Measurements from ENCODE around the gene CEP97. TPM values are rescaled to one million over a fixed set of nuclear protein-coding genes. Genes with fewer than 3 reads are reported as not detected.

The CEP97 gene
- total RNA-seq, 2 experiments from 2014 or later: 17.0 to 20.3 TPM

DNA sequence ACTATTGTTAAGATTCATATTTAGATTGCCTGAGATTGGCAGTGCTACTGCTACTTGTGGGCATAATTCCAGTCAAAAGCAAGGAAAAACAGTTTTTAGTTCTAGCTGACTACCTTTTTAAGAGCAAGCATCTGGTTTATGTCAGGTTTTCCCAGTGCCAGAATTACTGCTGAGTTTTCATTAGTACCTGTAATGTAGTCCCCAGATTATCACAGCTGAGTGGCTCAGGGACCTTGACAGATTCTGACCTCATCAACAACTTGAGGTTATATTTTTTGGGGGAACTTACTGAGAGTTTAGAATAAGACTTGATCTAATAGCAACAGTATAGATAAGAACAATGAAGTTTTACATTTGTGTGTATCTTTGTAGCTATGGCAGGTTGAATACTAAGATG, 85.6 kb downstream of the CEP97 start:
- Mint-ChIP-seq H3K27ac (no peak overlapping the region), H3K27me3 (ENCODE audit: low read depth) (no peaks in the 10 kb centered on the region), H3K9me3 (no peaks in the 10 kb centered on the region), H3K36me3 (ENCODE audit: low read depth) (peaks cover 4% of the 10 kb centered on the region), H3K4me3 (no peak overlapping the region), H3K4me1 (ENCODE audit: low read depth) (peaks cover 47% of the 10 kb centered on the region)
- DNase-seq: no peak
- CTCF ChIA-PET: interaction anchor here (0.6 to 15.8 kb wide), 11 partner anchors 9 to 726 kb away, joined by 3 to 380 read pairs (median 5); no protein-coding TSS in a partner anchor
- intact Hi-C loops (cut with micrococcal nuclease): no loop called here

DNA sequence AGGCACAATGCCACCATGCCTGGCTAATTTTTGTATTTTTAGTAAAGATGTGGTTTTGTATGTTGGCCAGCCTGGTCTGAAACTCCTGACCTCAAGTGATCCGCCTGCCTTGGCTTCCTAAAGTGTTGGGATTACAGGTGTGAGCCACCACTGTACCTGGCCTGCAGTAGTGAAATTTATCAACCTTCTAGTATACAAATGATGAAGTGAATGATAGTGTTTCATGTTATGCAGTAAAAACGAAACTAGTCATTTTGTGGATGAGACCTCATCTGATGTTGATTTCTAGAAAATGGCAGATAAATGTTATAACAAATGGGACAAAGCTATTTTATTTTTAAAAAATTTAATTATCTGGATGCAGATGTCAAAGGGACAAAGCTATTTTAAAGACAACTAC, 87.5 kb downstream of the CEP97 start:
- peaks cover 56% of the 10 kb centered on the region for H3K4me1 Mint-ChIP-seq (ENCODE audit: low read depth)
- H3K27me3 Mint-ChIP-seq (ENCODE audit: low read depth): no peaks in the 10 kb centered on the region
- no peaks in the 10 kb centered on the region for H3K9me3 Mint-ChIP-seq
- no peak overlapping the region for H3K4me3 Mint-ChIP-seq
- H3K27ac Mint-ChIP-seq: no peak overlapping the region
- CTCF ChIA-PET: interaction anchor here (1.2 to 15.8 kb wide), 4 partner anchors 10 to 413 kb away, joined by 3 to 380 read pairs (median 12); no protein-coding TSS in a partner anchor
- H3K36me3 Mint-ChIP-seq (ENCODE audit: low read depth): peaks cover 3% of the 10 kb centered on the region
- intact Hi-C loops (cut with micrococcal nuclease): no loop called here
- DNase-seq: no peak

DNA sequence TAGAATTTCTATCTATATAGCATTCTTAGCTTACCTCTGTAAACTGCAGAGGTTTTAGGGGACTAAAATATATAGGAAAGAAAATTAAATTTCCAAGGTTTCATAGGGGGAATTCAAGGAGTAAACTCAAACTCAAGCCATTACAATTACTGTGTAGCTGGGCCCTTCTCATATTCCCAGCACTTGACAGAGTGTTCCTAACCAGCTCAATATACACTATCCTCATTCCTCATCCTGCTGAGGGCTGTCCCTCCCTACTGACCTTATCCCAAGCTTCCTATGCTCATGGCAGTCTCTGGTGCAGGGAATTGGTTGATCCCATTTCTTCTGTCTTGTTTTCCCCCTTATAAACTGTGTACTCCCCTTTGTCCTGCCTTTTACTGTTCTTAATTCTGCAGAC, 88.5 kb downstream of the CEP97 start:
- no peak for DNase-seq
- H3K27me3 Mint-ChIP-seq (ENCODE audit: low read depth): no peaks in the 10 kb centered on the region
- peaks cover 9% of the 10 kb centered on the region for H3K36me3 Mint-ChIP-seq (ENCODE audit: low read depth)
- H3K27ac Mint-ChIP-seq: no peak overlapping the region
- peaks cover 61% of the 10 kb centered on the region for H3K4me1 Mint-ChIP-seq (ENCODE audit: low read depth)
- CTCF ChIA-PET: interaction anchor here (0.6 to 15.8 kb wide), 12 partner anchors 8 to 412 kb away, joined by 3 to 380 read pairs (median 4); partner anchors contain the start of gene NFKBIZ
- H3K9me3 Mint-ChIP-seq: no peaks in the 10 kb centered on the region
- H3K4me3 Mint-ChIP-seq: no peak overlapping the region
- intact Hi-C loops (cut with micrococcal nuclease): loop anchor here (1.0 kb wide), 4 partner anchors 37 to 723 kb away; no protein-coding TSS in a partner anchor

DNA sequence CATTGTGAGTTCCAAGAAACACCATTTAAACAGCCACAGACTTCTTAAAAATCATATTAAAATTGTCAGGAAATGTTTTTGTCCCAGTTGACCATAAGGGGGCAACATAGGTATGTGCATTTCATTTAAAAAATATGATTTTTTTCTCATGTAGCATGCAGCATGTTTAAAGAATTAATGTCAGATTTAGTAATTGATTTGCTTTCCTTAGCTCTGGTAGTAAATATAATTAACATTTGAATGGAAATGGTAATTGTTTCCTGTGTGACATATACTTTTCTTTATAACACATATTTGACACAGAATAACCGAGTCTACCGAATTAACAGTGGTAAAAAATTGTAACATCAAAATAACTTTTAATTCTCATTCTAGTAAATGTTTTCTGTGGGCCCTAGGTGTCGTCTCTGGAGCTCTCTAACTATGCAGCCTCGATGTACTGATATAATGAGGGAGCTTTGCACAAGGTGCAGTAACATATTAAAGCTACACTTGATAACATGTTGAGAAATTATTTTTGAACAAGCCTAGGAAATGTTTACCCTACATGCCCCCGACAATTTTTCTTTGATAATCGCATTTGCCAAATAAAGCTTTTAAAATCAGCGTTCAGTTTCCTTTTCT, 89.5 kb downstream of the CEP97 start:
- Mint-ChIP-seq H3K9me3 (no peaks in the 10 kb centered on the region), H3K27ac (no peak overlapping the region), H3K4me3 (no peak overlapping the region), H3K36me3 (ENCODE audit: low read depth) (peaks cover 9% of the 10 kb centered on the region), H3K27me3 (ENCODE audit: low read depth) (no peaks in the 10 kb centered on the region), H3K4me1 (ENCODE audit: low read depth) (peaks cover 62% of the 10 kb centered on the region)
- no peak for DNase-seq
- intact Hi-C loops (cut with micrococcal nuclease): loop anchor here (1.0 to 2.0 kb wide), 5 partner anchors 15 to 722 kb away; no protein-coding TSS in a partner anchor
- CTCF ChIA-PET: interaction anchor here (0.7 to 15.8 kb wide), 24 partner anchors 8 to 411 kb away, joined by 3 to 380 read pairs (median 4); partner anchors contain the start of gene NFKBIZ

DNA sequence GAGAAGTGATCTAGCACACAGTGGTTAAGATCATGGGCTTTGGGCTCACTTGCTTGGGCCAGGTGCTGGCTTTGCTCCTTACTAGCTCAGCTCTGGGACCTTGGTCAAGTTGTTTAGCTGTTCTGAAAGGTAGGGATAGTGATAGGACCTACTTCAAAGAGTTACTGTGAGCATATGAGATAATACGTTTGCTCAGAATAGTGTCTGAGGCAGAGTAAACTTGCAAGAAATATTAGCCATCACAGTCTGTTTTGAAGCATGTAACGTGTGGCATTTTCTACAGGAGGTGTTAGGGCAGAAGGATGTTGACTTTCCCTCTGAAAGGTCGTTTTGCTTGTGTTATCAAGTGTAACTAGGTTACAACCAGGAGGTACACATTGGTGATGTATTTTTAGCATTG, 90.4 kb downstream of the CEP97 start:
- CTCF ChIA-PET: interaction anchor here (0.9 to 15.8 kb wide), 17 partner anchors 9 to 410 kb away, joined by 3 to 380 read pairs (median 5); partner anchors contain the start of gene NFKBIZ
- Mint-ChIP-seq H3K4me3 (no peak overlapping the region), H3K27ac (no peak overlapping the region), H3K4me1 (ENCODE audit: low read depth) (peaks cover 60% of the 10 kb centered on the region), H3K9me3 (no peaks in the 10 kb centered on the region), H3K36me3 (ENCODE audit: low read depth) (peaks cover 11% of the 10 kb centered on the region), H3K27me3 (ENCODE audit: low read depth) (no peaks in the 10 kb centered on the region)
- DNase-seq: no peak
- intact Hi-C loops (cut with micrococcal nuclease): loop anchor here (1.0 to 2.0 kb wide), 2 partner anchors 14 to 277 kb away; no protein-coding TSS in a partner anchor

DNA sequence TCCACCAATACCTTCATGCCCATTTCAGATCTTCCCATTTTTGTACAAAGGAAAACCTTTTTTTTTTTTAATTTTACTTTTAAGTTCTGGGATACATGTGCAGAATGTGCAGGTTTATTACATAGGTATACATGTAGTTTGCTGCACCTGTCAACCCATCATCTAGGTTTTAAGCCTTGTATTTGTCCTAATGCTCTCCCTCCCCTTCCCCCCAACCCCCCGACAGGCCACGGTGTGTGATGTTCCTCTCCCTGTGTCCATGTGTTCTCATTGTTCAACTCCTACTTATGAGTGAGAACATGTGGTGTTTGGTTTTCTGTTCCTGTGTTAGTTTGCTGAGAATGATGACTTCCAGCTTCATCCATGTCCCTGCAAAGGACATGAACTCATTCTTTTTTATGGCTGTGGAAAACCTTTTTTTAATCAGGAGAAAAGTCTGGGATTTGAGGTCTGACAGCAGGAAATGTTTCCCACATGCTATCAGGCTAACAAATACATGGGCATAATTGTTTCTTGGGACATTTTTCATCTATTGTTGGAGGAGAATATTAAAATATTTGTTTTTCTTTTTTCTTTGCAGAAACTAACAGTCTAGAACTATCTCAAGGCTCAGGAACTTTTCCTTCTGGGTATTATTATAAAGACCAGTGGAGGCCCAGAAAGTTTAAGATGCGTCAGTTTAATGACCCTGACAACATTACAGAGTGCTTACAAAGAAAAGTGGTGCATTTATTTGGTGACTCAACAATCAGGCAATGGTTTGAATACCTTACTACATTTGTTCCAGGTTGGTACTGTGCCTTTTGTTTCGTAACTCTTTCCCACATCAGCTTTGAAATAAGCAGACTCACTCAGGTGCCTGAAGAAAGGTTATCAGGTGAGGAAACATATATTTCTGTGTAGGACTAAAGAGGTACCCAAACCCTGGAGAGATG, 92.1 kb downstream of the CEP97 start:
- CTCF ChIA-PET: interaction anchor here (1.1 to 2.7 kb wide), 5 partner anchors 9 to 412 kb away, joined by 5 to 13 read pairs (median 8); no protein-coding TSS in a partner anchor
- no peak for DNase-seq
- Mint-ChIP-seq H3K27ac (no peak overlapping the region), H3K27me3 (ENCODE audit: low read depth) (no peaks in the 10 kb centered on the region), H3K4me1 (ENCODE audit: low read depth) (peaks cover 54% of the 10 kb centered on the region), H3K9me3 (no peaks in the 10 kb centered on the region), H3K4me3 (no peak overlapping the region), H3K36me3 (ENCODE audit: low read depth) (peaks cover 19% of the 10 kb centered on the region)
- intact Hi-C loops (cut with micrococcal nuclease): no loop called here

DNA sequence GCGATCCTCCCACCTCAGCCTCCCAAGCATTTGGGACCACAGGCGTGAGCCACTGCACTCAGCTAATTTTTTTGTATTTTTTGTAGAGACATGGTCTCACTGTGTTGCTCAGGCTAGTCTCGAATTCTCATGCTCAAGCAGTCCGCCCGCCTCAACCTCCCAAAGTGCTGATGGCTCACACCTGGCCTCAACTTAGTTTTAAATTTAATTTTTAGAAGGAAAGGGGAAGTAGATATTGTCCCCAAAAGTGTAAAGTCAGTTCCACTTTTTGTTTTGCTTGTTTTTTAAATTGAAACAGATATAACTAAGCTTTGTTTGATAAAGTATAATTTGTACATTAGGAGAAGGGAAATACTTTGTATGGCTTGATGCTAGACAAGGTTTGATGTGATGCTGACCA, 93.6 kb downstream of the CEP97 start:
- Mint-ChIP-seq H3K9me3 (no peaks in the 10 kb centered on the region), H3K36me3 (ENCODE audit: low read depth) (peaks cover 25% of the 10 kb centered on the region), H3K4me3 (no peak overlapping the region), H3K27ac (no peak overlapping the region), H3K4me1 (ENCODE audit: low read depth) (peaks cover 56% of the 10 kb centered on the region), H3K27me3 (ENCODE audit: low read depth) (no peaks in the 10 kb centered on the region)
- CTCF ChIA-PET: interaction anchor here (1.0 to 2.7 kb wide), 7 partner anchors 9 to 719 kb away, joined by 4 to 13 read pairs (median 7); no protein-coding TSS in a partner anchor
- no peak for DNase-seq
- intact Hi-C loops (cut with micrococcal nuclease): no loop called here

DNA sequence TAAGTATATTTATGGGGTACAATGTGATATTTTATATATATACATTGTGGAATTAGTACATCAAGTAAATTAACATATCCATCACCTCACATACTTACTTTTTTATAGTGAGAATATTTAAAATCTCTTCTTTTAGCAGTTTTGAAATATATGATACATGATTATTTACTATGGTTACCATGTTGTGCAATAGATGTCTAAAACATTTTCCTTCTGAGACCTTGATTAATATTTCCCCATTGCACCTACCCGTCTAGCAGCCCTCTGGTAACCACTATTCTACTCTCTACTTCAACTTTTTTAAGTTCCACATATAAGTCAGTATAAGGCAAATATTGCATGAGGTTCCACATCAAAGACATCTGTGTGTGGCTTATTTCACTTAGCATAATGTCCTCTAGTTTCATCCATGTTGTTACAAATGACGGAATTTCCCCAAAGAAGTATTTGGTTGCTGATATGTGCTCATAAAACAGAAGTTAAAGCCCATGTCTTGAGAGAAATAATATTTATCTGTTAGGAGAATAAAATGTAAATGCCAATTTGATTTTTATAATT, 95.3 kb downstream of the CEP97 start:
- intact Hi-C loops (cut with micrococcal nuclease): no loop called here
- H3K27ac Mint-ChIP-seq: no peak overlapping the region
- H3K4me1 Mint-ChIP-seq (ENCODE audit: low read depth): peaks cover 53% of the 10 kb centered on the region
- peaks cover 25% of the 10 kb centered on the region for H3K36me3 Mint-ChIP-seq (ENCODE audit: low read depth)
- H3K27me3 Mint-ChIP-seq (ENCODE audit: low read depth): no peaks in the 10 kb centered on the region
- H3K4me3 Mint-ChIP-seq: no peak overlapping the region
- DNase-seq: no peak
- H3K9me3 Mint-ChIP-seq: no peaks in the 10 kb centered on the region
- CTCF ChIA-PET: no interaction called here

Other genes starting within 250 kb of the CEP97 start
- 10 to 100 TPM; 16.1 to 16.8 TPM for gene SENP7, start 211.4 kb upstream of the CEP97 start, total RNA-seq
- gene TRMT10C, start 162.7 kb upstream of the CEP97 start, total RNA-seq: 10 to 100 TPM; 24.0 to 24.4 TPM
- gene PCNP, start 150.4 kb upstream of the CEP97 start, total RNA-seq: 100 to 1,000 TPM; 261 to 267 TPM
- gene ZBTB11, start 47.5 kb upstream of the CEP97 start, total RNA-seq: 10 to 100 TPM; 31.2 to 31.7 TPM
- gene RPL24, start 37.9 kb upstream of the CEP97 start, total RNA-seq: 1,000 to 10,000 TPM; 2,159 to 2,187 TPM
- 10 to 100 TPM; 18.9 to 19.3 TPM for gene NXPE3, start 54.6 kb downstream of the CEP97 start, total RNA-seq
- 10 to 100 TPM; 79.3 to 85.0 TPM for gene NFKBIZ, start 124.9 kb downstream of the CEP97 start, total RNA-seq